Stimulated activated memory B cell treated with anti-CD40 and anti-IgM and Interleukin-4, amounts not matched to agents 10 μg/mL and 1 μg/mL and 100 μg/mL, for 72 hours (primary cell): ENCODE data around the gene SEPHS1.
A peak's percentile ranks its signal among the peaks of the same experiment; 100 is the strongest.
"Not testable (repeated sequence)": the region's sequence is repeated elsewhere in the genome, so short reads cannot be mapped to it uniquely, and the experiment has no call there.

Experiments
- ATAC-seq: fragments of 150-1000 bp; cut with Tn5 transposase; 2 replicates; pipeline ENCODE4 v1.10.0; 2021
- H3K27ac Mint-ChIP-seq: one replicate; pipeline ENCODE4 v1.8.0; 2022; ENCODE audit warnings: mild to moderate bottlenecking, mixed read lengths
- H3K27me3 Mint-ChIP-seq: one replicate; pipeline ENCODE4 v1.8.0; 2022; ENCODE audit warnings: mixed read lengths
- H3K36me3 Mint-ChIP-seq: one replicate; pipeline ENCODE4 v1.8.0; 2022; ENCODE audit warnings: mixed read lengths
- H3K4me1 Mint-ChIP-seq: one replicate; pipeline ENCODE4 v1.8.0; 2022; ENCODE audit warnings: mixed read lengths
- H3K4me3 Mint-ChIP-seq: one replicate; pipeline ENCODE4 v1.8.0; 2022; ENCODE audit warnings: mild to moderate bottlenecking, moderate library complexity, mixed read lengths
- H3K9me3 Mint-ChIP-seq: one replicate; pipeline ENCODE4 v1.8.0; 2022; ENCODE audit warnings: mixed read lengths

SEPHS1 gene

GRCh38 chr10:13346283-13347042 is 1.6 kb downstream of the SEPHS1 start:
- H3K9me3 Mint-ChIP-seq = no peaks in the 10 kb centered on the region
- H3K36me3 Mint-ChIP-seq = peaks cover 9% of the 10 kb centered on the region
- H3K4me3 Mint-ChIP-seq = peak overlapping the region; percentile 76
- H3K27me3 Mint-ChIP-seq = peaks cover 21% of the 10 kb centered on the region
- H3K27ac Mint-ChIP-seq = peak overlapping the region; percentile 60
- H3K4me1 Mint-ChIP-seq = peaks cover 36% of the 10 kb centered on the region
- ATAC-seq = no peak

- Mint-ChIP-seq H3K27ac (no peak overlapping the region), H3K36me3 (peaks cover 30% of the 10 kb centered on the region), H3K9me3 (no peaks in the 10 kb centered on the region)
Measured at GRCh38 chr10:13340626-13341376, 7.3 kb downstream of the SEPHS1 start.

GRCh38 chr10:13340068-13340467 is 8.0 kb downstream of the SEPHS1 start:
- Mint-ChIP-seq H3K27me3 (no peaks in the 10 kb centered on the region), H3K4me3 (no peak overlapping the region), H3K36me3 (peaks cover 36% of the 10 kb centered on the region), H3K27ac (no peak overlapping the region), H3K9me3 (no peaks in the 10 kb centered on the region), H3K4me1 (peaks cover 25% of the 10 kb centered on the region)
- no peak for ATAC-seq

More at GRCh38 chr10:13340626-13341376, 7.3 kb downstream of the SEPHS1 start:
- H3K27me3 Mint-ChIP-seq = no peaks in the 10 kb centered on the region
- H3K4me3 Mint-ChIP-seq = no peak overlapping the region
- ATAC-seq = peak; percentile 78
- peaks cover 26% of the 10 kb centered on the region for H3K4me1 Mint-ChIP-seq

GRCh38 chr10:13338390-13339110 is 9.5 kb downstream of the SEPHS1 start:
- Mint-ChIP-seq H3K9me3 (no peaks in the 10 kb centered on the region), H3K36me3 (peaks cover 42% of the 10 kb centered on the region), H3K27ac (no peak overlapping the region), H3K27me3 (no peaks in the 10 kb centered on the region), H3K4me3 (no peak overlapping the region), H3K4me1 (peaks cover 25% of the 10 kb centered on the region)
- ATAC-seq = no peak

GRCh38 chr10:13337827-13338196 is 10.3 kb downstream of the SEPHS1 start:
- Mint-ChIP-seq H3K36me3 (peaks cover 46% of the 10 kb centered on the region), H3K4me3 (no peak overlapping the region), H3K9me3 (no peaks in the 10 kb centered on the region), H3K27me3 (no peaks in the 10 kb centered on the region), H3K27ac (no peak overlapping the region), H3K4me1 (peaks cover 25% of the 10 kb centered on the region)
- no peak for ATAC-seq

- Mint-ChIP-seq H3K36me3 (peaks cover 52% of the 10 kb centered on the region), H3K27me3 (no peaks in the 10 kb centered on the region), H3K9me3 (no peaks in the 10 kb centered on the region), H3K27ac (no peak overlapping the region), H3K4me1 (peaks cover 25% of the 10 kb centered on the region), H3K4me3 (no peak overlapping the region)
- ATAC-seq = no peak
Measured at GRCh38 chr10:13337128-13337826, 10.8 kb downstream of the SEPHS1 start.

GRCh38 chr10:13335881-13336280 is 12.2 kb downstream of the SEPHS1 start:
- H3K4me3 Mint-ChIP-seq = no peak overlapping the region
- H3K27ac Mint-ChIP-seq = no peak overlapping the region
- peaks cover 66% of the 10 kb centered on the region for H3K36me3 Mint-ChIP-seq
- peak; percentile 73 for ATAC-seq
- H3K27me3 Mint-ChIP-seq = no peaks in the 10 kb centered on the region
- peaks cover 20% of the 10 kb centered on the region for H3K4me1 Mint-ChIP-seq
- no peaks in the 10 kb centered on the region for H3K9me3 Mint-ChIP-seq

GRCh38 chr10:13334556-13334955 is 13.5 kb downstream of the SEPHS1 start:
- Mint-ChIP-seq H3K4me1 (peaks cover 20% of the 10 kb centered on the region), H3K9me3 (no peaks in the 10 kb centered on the region), H3K27me3 (no peaks in the 10 kb centered on the region), H3K27ac (no peak overlapping the region), H3K4me3 (no peak overlapping the region), H3K36me3 (peaks cover 71% of the 10 kb centered on the region)
- ATAC-seq = no peak

- H3K36me3 Mint-ChIP-seq = peaks cover 73% of the 10 kb centered on the region
- no peaks in the 10 kb centered on the region for H3K27me3 Mint-ChIP-seq
- no peak overlapping the region for H3K27ac Mint-ChIP-seq
- H3K9me3 Mint-ChIP-seq = no peaks in the 10 kb centered on the region
- H3K4me3 Mint-ChIP-seq = no peak overlapping the region
- ATAC-seq = no peak
- H3K4me1 Mint-ChIP-seq = peaks cover 15% of the 10 kb centered on the region
Measured at GRCh38 chr10:13331646-13332045, 16.4 kb downstream of the SEPHS1 start.

- not testable (repeated sequence) for H3K9me3 Mint-ChIP-seq, ATAC-seq, H3K27ac Mint-ChIP-seq, H3K4me3 Mint-ChIP-seq, H3K4me1 Mint-ChIP-seq, H3K27me3 Mint-ChIP-seq
- peaks cover 68% of the 10 kb centered on the region for H3K36me3 Mint-ChIP-seq
Measured at GRCh38 chr10:13330980-13331379, 17.1 kb downstream of the SEPHS1 start.

- ATAC-seq = no peak
- no peaks in the 10 kb centered on the region for H3K27me3 Mint-ChIP-seq
- no peak overlapping the region for H3K4me3 Mint-ChIP-seq
- H3K27ac Mint-ChIP-seq = no peak overlapping the region
- H3K36me3 Mint-ChIP-seq = peaks cover 67% of the 10 kb centered on the region
- no peaks in the 10 kb centered on the region for H3K9me3 Mint-ChIP-seq
- H3K4me1 Mint-ChIP-seq = peaks cover 5% of the 10 kb centered on the region
Measured at GRCh38 chr10:13329565-13329964, 18.5 kb downstream of the SEPHS1 start.

GRCh38 chr10:13328613-13329012 is 19.5 kb downstream of the SEPHS1 start:
- H3K36me3 Mint-ChIP-seq = peaks cover 66% of the 10 kb centered on the region
- H3K27me3 Mint-ChIP-seq = no peaks in the 10 kb centered on the region
- H3K27ac Mint-ChIP-seq = no peak overlapping the region
- H3K9me3 Mint-ChIP-seq = no peaks in the 10 kb centered on the region
- H3K4me1 Mint-ChIP-seq = peaks cover 5% of the 10 kb centered on the region
- ATAC-seq = no peak
- no peak overlapping the region for H3K4me3 Mint-ChIP-seq

- H3K27me3 Mint-ChIP-seq = no peaks in the 10 kb centered on the region
- H3K9me3 Mint-ChIP-seq = no peaks in the 10 kb centered on the region
- peaks cover 5% of the 10 kb centered on the region for H3K4me1 Mint-ChIP-seq
- no peak overlapping the region for H3K27ac Mint-ChIP-seq
- ATAC-seq = no peak
- no peak overlapping the region for H3K4me3 Mint-ChIP-seq
- peaks cover 66% of the 10 kb centered on the region for H3K36me3 Mint-ChIP-seq
Measured at GRCh38 chr10:13328126-13328525, 20.0 kb downstream of the SEPHS1 start.

GRCh38 chr10:13327534-13327933 is 20.6 kb downstream of the SEPHS1 start:
- ATAC-seq = no peak
- peaks cover 61% of the 10 kb centered on the region for H3K36me3 Mint-ChIP-seq
- H3K27me3 Mint-ChIP-seq = no peaks in the 10 kb centered on the region
- H3K27ac Mint-ChIP-seq = no peak overlapping the region
- H3K4me3 Mint-ChIP-seq = no peak overlapping the region
- no peaks in the 10 kb centered on the region for H3K9me3 Mint-ChIP-seq
- H3K4me1 Mint-ChIP-seq = peaks cover 5% of the 10 kb centered on the region

- H3K4me1 Mint-ChIP-seq = no peaks in the 10 kb centered on the region
- peaks cover 44% of the 10 kb centered on the region for H3K36me3 Mint-ChIP-seq
- no peaks in the 10 kb centered on the region for H3K27me3 Mint-ChIP-seq
- H3K27ac Mint-ChIP-seq = no peak overlapping the region
- ATAC-seq = no peak
- H3K9me3 Mint-ChIP-seq = no peaks in the 10 kb centered on the region
- H3K4me3 Mint-ChIP-seq = no peak overlapping the region
Measured at GRCh38 chr10:13322615-13323148, 25.4 kb downstream of the SEPHS1 start.
